Measurements from ENCODE around the gene LHX3.

The LHX3 gene

GRCh38 chr9:136204145-136204805, 653 bp downstream of the LHX3 start:
- no peak for DNase-seq

GRCh38 chr9:136203408-136204144, 1.4 kb downstream of the LHX3 start:
- DNase-seq = no peak

- DNase-seq = no peak
Observed at GRCh38 chr9:136202454-136203407, 2.2 kb downstream of the LHX3 start.

- no peak for DNase-seq
Observed at GRCh38 chr9:136201609-136202453, 3.1 kb downstream of the LHX3 start.

- DNase-seq = no peak
Observed at GRCh38 chr9:136201174-136201573, 3.8 kb downstream of the LHX3 start.

- no peak for DNase-seq
Observed at GRCh38 chr9:136200424-136200823, 4.5 kb downstream of the LHX3 start.

- no peak for DNase-seq
Observed at GRCh38 chr9:136199391-136200288, 5.3 kb downstream of the LHX3 start.

- peak; percentile 51 for DNase-seq
Observed at GRCh38 chr9:136198605-136199083, 6.3 kb downstream of the LHX3 start.

- no peak for DNase-seq
Observed at GRCh38 chr9:136197930-136198604, 6.9 kb downstream of the LHX3 start.

GRCh38 chr9:136197084-136197875, 7.6 kb downstream of the LHX3 start:
- no peak for DNase-seq

- no peak for DNase-seq
Observed at GRCh38 chr9:136196404-136197083, 8.4 kb downstream of the LHX3 start.

- no peak for DNase-seq
Observed at GRCh38 chr9:136194540-136194939, 10.4 kb downstream of the LHX3 start.

- DNase-seq = no peak
Observed at GRCh38 chr9:136193891-136194279, 11.0 kb downstream of the LHX3 start.

GRCh38 chr9:136193127-136193890, 11.6 kb downstream of the LHX3 start:
- DNase-seq = no peak

GRCh38 chr9:136192289-136193126, 12.4 kb downstream of the LHX3 start:
- DNase-seq = no peak

- no peak for DNase-seq
Observed at GRCh38 chr9:136191960-136192286, 13.0 kb downstream of the LHX3 start.

Data from NCI-H510A (cell line).